A549 (cell line): ENCODE results near the gene CCDC60.

Source experiments
- EP300 ChIP-seq, 2 experiments: fragments of >200 bp; sonication (Bioruptor Twin); formaldehyde crosslinking; IDR thresholded peaks; 2 replicates in 1 of 2; 3 replicates in 1 of 2; pipeline ENCODE4 v1.6.1; 2016 to 2017
- ESRRA ChIP-seq: fragments of 150-350 bp; IDR thresholded peaks from 2 replicates; pipeline ENCODE4 v1.6.1; 2014; ENCODE audit warnings: mild to moderate bottlenecking, low read length, borderline replicate concordance
- FOXS1 ChIP-seq: fragments of 250-450 bp; sonication (Bioruptor Pico); IDR thresholded peaks from 2 replicates; pipeline ENCODE4 v1.5.0; 2020; ENCODE audit warnings: mild to moderate bottlenecking, moderate library complexity
- HDAC2 ChIP-seq: fragments of 200-600 bp; sonication (generic); IDR thresholded peaks from 2 replicates; pipeline ENCODE4 v1.6.1; 2016
- JUN ChIP-seq, 2 experiments: fragments of >200 bp; sonication (Bioruptor Twin); formaldehyde crosslinking; IDR thresholded peaks; 2 replicates in 1 of 2; 3 replicates in 1 of 2; pipeline ENCODE4 v1.6.1; 2016 to 2017
- MAFK ChIP-seq: fragments of 450-650 bp; IDR thresholded peaks from 2 replicates; pipeline ENCODE4 v1.6.1; 2014; ENCODE audit not compliant: partially characterized antibody
- NFE2L2 ChIP-seq: fragments of 150-350 bp; conservative IDR thresholded peaks from 2 replicates; pipeline ENCODE4 v1.6.1; 2014; ENCODE audit warnings: low read length
- POLR2A ChIP-seq: IDR thresholded peaks from 2 replicates; pipeline ENCODE4 v1.6.1; 2012; ENCODE audit warnings: mild to moderate bottlenecking, low read length
- RNF2 ChIP-seq: fragments of 200-600 bp; sonication (generic); IDR thresholded peaks from 2 replicates; pipeline ENCODE4 v1.6.1; 2016; ENCODE audit warnings: low read depth, mild to moderate bottlenecking, antibody characterized with exemption, moderate library complexity, borderline replicate concordance
- SMC3 ChIP-seq: fragments of >200 bp; sonication (Bioruptor Twin); formaldehyde crosslinking; IDR thresholded peaks from 3 replicates; pipeline ENCODE4 v1.6.1; 2018; ENCODE audit warnings: inconsistent platforms
- TF ChIP-seq, protein P1 (sequence below): fragments of >200 bp; sonication (Bioruptor Twin); formaldehyde crosslinking; IDR thresholded peaks from 3 replicates; pipeline ENCODE4 v1.5.1; 2016
- TF ChIP-seq, protein P2 (sequence below): fragments of 200-600 bp; sonication (generic); IDR thresholded peaks from 2 replicates; pipeline ENCODE4 v1.6.1; 2016; ENCODE audit warnings: antibody characterized with exemption, mild to moderate bottlenecking, moderate library complexity
- TF ChIP-seq, protein P3 (sequence below): IDR thresholded peaks from 2 replicates; pipeline ENCODE4 v1.6.1; 2012
- TF ChIP-seq, protein P4 (sequence below): fragments of >200 bp; sonication (Bioruptor Twin); formaldehyde crosslinking; IDR thresholded peaks from 2 replicates; pipeline ENCODE4 v1.6.1; 2016

DNA sequence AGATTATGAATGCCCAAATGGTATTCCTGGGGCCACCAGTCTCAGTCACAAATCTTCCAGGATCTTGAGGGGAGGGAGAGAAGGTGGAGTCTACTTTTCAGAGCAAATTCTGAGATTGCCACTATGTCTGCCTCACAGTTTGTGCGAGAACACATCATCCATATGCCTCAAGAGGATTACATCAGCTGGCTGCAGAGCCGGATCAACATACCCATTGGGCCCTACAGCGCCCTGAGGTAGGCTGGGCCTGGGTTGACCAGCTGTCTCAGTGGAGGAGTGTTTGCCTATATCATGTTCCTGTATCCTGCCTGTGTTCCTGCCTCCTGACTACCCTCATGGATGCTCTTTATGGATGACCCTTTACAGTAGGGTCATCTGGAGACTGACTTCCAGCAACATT, 205.9 kb downstream of the CCDC60 start:
- TF ChIP-seq SMC3: no peak
- TF ChIP-seq ESRRA: no peak
- TF ChIP-seq, protein P1, sequence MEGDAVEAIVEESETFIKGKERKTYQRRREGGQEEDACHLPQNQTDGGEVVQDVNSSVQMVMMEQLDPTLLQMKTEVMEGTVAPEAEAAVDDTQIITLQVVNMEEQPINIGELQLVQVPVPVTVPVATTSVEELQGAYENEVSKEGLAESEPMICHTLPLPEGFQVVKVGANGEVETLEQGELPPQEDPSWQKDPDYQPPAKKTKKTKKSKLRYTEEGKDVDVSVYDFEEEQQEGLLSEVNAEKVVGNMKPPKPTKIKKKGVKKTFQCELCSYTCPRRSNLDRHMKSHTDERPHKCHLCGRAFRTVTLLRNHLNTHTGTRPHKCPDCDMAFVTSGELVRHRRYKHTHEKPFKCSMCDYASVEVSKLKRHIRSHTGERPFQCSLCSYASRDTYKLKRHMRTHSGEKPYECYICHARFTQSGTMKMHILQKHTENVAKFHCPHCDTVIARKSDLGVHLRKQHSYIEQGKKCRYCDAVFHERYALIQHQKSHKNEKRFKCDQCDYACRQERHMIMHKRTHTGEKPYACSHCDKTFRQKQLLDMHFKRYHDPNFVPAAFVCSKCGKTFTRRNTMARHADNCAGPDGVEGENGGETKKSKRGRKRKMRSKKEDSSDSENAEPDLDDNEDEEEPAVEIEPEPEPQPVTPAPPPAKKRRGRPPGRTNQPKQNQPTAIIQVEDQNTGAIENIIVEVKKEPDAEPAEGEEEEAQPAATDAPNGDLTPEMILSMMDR: no peak
- TF ChIP-seq POLR2A: no peak
- TF ChIP-seq RNF2: no peak
- TF ChIP-seq FOXS1 (CRISPR knock-in tag): no peak
- TF ChIP-seq NFE2L2: no peak
- TF ChIP-seq, protein P2, sequence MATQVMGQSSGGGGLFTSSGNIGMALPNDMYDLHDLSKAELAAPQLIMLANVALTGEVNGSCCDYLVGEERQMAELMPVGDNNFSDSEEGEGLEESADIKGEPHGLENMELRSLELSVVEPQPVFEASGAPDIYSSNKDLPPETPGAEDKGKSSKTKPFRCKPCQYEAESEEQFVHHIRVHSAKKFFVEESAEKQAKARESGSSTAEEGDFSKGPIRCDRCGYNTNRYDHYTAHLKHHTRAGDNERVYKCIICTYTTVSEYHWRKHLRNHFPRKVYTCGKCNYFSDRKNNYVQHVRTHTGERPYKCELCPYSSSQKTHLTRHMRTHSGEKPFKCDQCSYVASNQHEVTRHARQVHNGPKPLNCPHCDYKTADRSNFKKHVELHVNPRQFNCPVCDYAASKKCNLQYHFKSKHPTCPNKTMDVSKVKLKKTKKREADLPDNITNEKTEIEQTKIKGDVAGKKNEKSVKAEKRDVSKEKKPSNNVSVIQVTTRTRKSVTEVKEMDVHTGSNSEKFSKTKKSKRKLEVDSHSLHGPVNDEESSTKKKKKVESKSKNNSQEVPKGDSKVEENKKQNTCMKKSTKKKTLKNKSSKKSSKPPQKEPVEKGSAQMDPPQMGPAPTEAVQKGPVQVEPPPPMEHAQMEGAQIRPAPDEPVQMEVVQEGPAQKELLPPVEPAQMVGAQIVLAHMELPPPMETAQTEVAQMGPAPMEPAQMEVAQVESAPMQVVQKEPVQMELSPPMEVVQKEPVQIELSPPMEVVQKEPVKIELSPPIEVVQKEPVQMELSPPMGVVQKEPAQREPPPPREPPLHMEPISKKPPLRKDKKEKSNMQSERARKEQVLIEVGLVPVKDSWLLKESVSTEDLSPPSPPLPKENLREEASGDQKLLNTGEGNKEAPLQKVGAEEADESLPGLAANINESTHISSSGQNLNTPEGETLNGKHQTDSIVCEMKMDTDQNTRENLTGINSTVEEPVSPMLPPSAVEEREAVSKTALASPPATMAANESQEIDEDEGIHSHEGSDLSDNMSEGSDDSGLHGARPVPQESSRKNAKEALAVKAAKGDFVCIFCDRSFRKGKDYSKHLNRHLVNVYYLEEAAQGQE: no peak
- TF ChIP-seq MAFK: no peak
- TF ChIP-seq EP300 (IDR thresholded peaks at IDR 0.05): no peak
- no peak for TF ChIP-seq JUN (IDR thresholded peaks at IDR 0.05)
- no peak for TF ChIP-seq HDAC2
- TF ChIP-seq, protein P3, sequence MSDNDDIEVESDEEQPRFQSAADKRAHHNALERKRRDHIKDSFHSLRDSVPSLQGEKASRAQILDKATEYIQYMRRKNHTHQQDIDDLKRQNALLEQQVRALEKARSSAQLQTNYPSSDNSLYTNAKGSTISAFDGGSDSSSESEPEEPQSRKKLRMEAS: no peak
- TF ChIP-seq, protein P4, sequence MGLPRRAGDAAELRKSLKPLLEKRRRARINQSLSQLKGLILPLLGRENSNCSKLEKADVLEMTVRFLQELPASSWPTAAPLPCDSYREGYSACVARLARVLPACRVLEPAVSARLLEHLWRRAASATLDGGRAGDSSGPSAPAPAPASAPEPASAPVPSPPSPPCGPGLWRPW: no peak
